Mammary epithelial cell (primary cell): ENCODE measurements around the gene ITGA8.

Experiments used
- CTCF ChIP-seq, 2 donors: IDR thresholded peaks in 1 of 2; conservative IDR thresholded peaks in 1 of 2; 2 replicates each; pipeline ENCODE4 v1.5.1; 2011 to 2012; ENCODE audit warnings: inconsistent platforms in 2 of 2, low read length in 2 of 2, mild to moderate bottlenecking in 2 of 2, control low read depth in 1 of 2, low read depth in 1 of 2; ENCODE audit not compliant: insufficient read depth in 1 of 2; ENCODE audit errors: extremely low read depth in 1 of 2
- EZH2 ChIP-seq: IDR thresholded peaks from 2 replicates; pipeline ENCODE4 v1.6.1; 2012; ENCODE audit warnings: low read length, inconsistent platforms, borderline replicate concordance

GRCh38 chr10:15726042-15726441 is 6.3 kb upstream of the ITGA8 start:
- no peak for TF ChIP-seq CTCF (conservative IDR thresholded peaks at IDR 0.05 in 1 of 2, IDR thresholded peaks at IDR 0.05 in 1 of 2; ENCODE audit: extremely low read depth in 1 of 2, insufficient read depth in 1 of 2, low read depth in 1 of 2, low read length in 2 of 2)
- no peak for TF ChIP-seq EZH2
